Cardiac septum (tissue), 1 donor: ENCODE results near the gene CPPED1. TPM values are rescaled to one million over a fixed set of nuclear protein-coding genes. Genes with fewer than 3 reads are reported as not detected.

Experiments
- DNase-seq: peaks from one replicate; pipeline ENCODE4 v3.0.0-alpha.2; 2020; ENCODE audit warnings: low spot score
- intact Hi-C: fragments of 100-400 bp; cut with DNase I; formaldehyde crosslinking; loops from one replicate; pipeline ENCODE4 v1.14.0; 2022
- total RNA-seq: library from RNA; stranded (reverse); fragmentation: NEBNext Ultra II Directional; extraction: Animal tissue kit (Norgen Biotek cat#: 25700); gene quantifications from one replicate; pipeline ENCODE4 v1.2.1, GENCODE V29; 2021
- donor health status: DM: no; HTN: no; CAD: no.

The CPPED1 gene
- total RNA-seq, 1 donor from 2014 or later: 13.3 TPM

- intact Hi-C loops: no loop called here
- no peak for DNase-seq
Measured at GRCh38 chr16:12669908-12670307, 133.8 kb downstream of the CPPED1 start.

- intact Hi-C loops: no loop called here
- DNase-seq: no peak
Measured at GRCh38 chr16:12667909-12668308, 135.8 kb downstream of the CPPED1 start.

GRCh38 chr16:12664164-12664733 is 139.4 kb downstream of the CPPED1 start:
- intact Hi-C loops: no loop called here
- DNase-seq: no peak

GRCh38 chr16:12661656-12662172 is 142.0 kb downstream of the CPPED1 start:
- DNase-seq: no peak
- intact Hi-C loops: no loop called here

GRCh38 chr16:12659871-12660270 is 143.8 kb downstream of the CPPED1 start:
- no peak for DNase-seq
- intact Hi-C loops: no loop called here

GRCh38 chr16:12658506-12658905 is 145.2 kb downstream of the CPPED1 start:
- intact Hi-C loops: no loop called here
- no peak for DNase-seq

- intact Hi-C loops: no loop called here
- DNase-seq: no peak
Measured at GRCh38 chr16:12655537-12655936, 148.2 kb downstream of the CPPED1 start.

- intact Hi-C loops: no loop called here
- no peak for DNase-seq
Measured at GRCh38 chr16:12653820-12654392, 149.8 kb downstream of the CPPED1 start.

GRCh38 chr16:12652924-12653323 is 150.8 kb downstream of the CPPED1 start:
- intact Hi-C loops: no loop called here
- DNase-seq: no peak

GRCh38 chr16:12651765-12652512 is 151.7 kb downstream of the CPPED1 start:
- intact Hi-C loops: no loop called here
- DNase-seq: no peak

- intact Hi-C loops: no loop called here
- no peak for DNase-seq
Measured at GRCh38 chr16:12649356-12649755, 154.3 kb downstream of the CPPED1 start.

GRCh38 chr16:12646490-12647274 is 157.0 kb downstream of the CPPED1 start:
- DNase-seq: no peak
- intact Hi-C loops: no loop called here

- DNase-seq: no peak
- intact Hi-C loops: no loop called here
Measured at GRCh38 chr16:12646098-12646489, 157.6 kb downstream of the CPPED1 start.

GRCh38 chr16:12643034-12643455 is 160.6 kb downstream of the CPPED1 start:
- intact Hi-C loops: no loop called here
- no peak for DNase-seq

- intact Hi-C loops: no loop called here
- DNase-seq: no peak
Measured at GRCh38 chr16:12639044-12639443, 164.6 kb downstream of the CPPED1 start.

GRCh38 chr16:12637002-12637401 is 166.7 kb downstream of the CPPED1 start:
- intact Hi-C loops: no loop called here

GRCh38 chr16:12629271-12629670 is 174.4 kb downstream of the CPPED1 start:
- no peak for DNase-seq
- intact Hi-C loops: no loop called here

More at GRCh38 chr16:12637002-12637401, 166.7 kb downstream of the CPPED1 start:
- DNase-seq: no peak

- intact Hi-C loops: no loop called here
- DNase-seq: no peak
Measured at GRCh38 chr16:12628536-12628935, 175.2 kb downstream of the CPPED1 start.

- no peak for DNase-seq
Measured at GRCh38 chr16:12627394-12627793, 176.3 kb downstream of the CPPED1 start.

GRCh38 chr16:12626411-12626810 is 177.3 kb downstream of the CPPED1 start:
- DNase-seq: no peak
- intact Hi-C loops: no loop called here

More at GRCh38 chr16:12627394-12627793, 176.3 kb downstream of the CPPED1 start:
- intact Hi-C loops: no loop called here
